WI38 (cell line): ENCODE measurements around the gene MAN2A1.
"Not testable (repeated sequence)": the region's sequence is repeated elsewhere in the genome, so short reads cannot be mapped to it uniquely, and the experiment has no call there.

Experiments
- H3K4me3 ChIP-seq: 2 replicates; pipeline ENCODE4 v1.5.1; 2011; ENCODE audit warnings: low read depth, mild to moderate bottlenecking, control low read depth, low read length
- TF ChIP-seq, protein P1 (sequence below): IDR thresholded peaks from 2 replicates; pipeline ENCODE4 v1.5.1; 2012; ENCODE audit warnings: low read depth, mild to moderate bottlenecking, control low read depth, low read length

Gene MAN2A1

DNA sequence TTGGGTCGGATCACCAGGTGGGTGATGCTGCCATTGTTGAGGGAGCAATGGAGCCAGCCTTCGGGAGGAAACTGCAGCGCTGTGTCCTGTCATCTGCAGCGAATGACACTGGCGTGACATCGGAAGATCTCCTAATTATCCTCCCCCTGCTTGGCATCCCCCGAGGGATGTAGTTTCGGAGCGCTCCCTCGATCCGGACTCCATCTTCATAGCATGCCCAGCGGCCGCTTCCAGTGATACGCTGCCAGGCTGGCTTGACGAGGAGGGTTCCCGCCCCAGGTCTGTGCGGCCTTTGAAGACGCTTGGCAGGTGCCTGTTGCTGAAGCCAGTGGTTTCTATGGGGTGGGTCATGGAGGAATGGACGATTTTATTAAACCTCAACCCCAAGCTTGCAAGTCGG, 194.9 kb downstream of the MAN2A1 start:
- no peak overlapping the region for H3K4me3 ChIP-seq
- TF ChIP-seq, protein P1, sequence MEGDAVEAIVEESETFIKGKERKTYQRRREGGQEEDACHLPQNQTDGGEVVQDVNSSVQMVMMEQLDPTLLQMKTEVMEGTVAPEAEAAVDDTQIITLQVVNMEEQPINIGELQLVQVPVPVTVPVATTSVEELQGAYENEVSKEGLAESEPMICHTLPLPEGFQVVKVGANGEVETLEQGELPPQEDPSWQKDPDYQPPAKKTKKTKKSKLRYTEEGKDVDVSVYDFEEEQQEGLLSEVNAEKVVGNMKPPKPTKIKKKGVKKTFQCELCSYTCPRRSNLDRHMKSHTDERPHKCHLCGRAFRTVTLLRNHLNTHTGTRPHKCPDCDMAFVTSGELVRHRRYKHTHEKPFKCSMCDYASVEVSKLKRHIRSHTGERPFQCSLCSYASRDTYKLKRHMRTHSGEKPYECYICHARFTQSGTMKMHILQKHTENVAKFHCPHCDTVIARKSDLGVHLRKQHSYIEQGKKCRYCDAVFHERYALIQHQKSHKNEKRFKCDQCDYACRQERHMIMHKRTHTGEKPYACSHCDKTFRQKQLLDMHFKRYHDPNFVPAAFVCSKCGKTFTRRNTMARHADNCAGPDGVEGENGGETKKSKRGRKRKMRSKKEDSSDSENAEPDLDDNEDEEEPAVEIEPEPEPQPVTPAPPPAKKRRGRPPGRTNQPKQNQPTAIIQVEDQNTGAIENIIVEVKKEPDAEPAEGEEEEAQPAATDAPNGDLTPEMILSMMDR = no peak

DNA sequence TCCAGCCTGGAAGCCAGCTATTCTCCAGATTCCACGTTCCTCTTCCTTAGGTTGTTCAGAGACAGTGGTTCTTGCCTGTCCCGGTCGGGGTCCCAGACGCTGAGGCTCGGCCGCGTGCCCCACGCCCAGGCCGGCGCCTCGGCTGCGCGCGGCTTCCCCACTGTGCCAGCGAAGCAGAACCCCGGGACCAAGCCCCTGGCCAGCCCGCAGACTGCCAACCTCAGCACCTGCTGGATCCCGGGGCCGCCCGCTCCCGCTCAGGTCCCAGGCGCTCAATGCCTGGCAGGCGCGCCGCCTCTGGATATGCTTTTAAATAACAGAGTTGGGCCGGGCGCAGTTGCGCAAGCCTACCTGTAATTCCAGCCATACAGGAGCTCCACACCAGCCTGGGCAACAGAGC, 195.5 kb downstream of the MAN2A1 start:
- TF ChIP-seq, protein P1 = no peak
- H3K4me3 ChIP-seq = no peak overlapping the region

DNA sequence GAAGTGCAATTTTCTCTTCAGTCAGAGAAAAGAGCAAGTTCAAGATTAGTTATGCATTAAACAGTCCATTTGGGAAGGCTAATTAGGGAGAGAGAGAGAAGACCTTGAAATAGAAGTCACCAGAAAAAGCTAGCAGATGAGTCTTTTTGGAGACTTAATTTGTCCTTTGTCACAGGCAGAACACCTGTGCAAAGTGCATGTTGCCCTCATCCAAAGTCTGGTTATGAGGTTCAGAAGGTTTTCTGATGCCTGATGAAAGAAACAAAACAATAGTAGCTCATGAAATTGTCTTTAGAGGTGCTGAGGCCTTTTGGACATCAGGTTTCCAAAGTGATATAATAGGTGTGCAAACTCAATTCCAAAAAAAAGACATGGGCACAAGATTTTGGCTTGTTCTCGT, 199.3 kb downstream of the MAN2A1 start:
- H3K4me3 ChIP-seq = no peak overlapping the region
- TF ChIP-seq, protein P1 = no peak

DNA sequence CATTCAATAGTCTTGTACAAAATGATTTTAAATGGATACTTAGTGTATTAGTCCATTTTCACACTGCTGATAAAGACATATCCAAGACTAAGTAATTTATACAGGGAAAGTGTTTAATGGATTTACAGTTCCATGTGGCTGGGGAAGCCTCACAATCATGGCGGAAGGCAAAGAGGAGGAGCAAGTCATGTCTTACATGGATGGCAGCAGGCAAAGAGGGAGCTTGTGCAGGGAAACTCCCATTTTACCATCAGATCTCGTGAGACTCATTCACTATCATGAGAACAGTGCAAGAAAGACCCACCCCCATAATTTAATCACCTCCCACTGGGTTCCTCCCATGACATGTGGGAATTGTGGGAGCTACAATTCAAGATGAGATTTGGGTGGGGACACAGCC, 203.5 kb downstream of the MAN2A1 start:
- not testable (repeated sequence) for H3K4me3 ChIP-seq

DNA sequence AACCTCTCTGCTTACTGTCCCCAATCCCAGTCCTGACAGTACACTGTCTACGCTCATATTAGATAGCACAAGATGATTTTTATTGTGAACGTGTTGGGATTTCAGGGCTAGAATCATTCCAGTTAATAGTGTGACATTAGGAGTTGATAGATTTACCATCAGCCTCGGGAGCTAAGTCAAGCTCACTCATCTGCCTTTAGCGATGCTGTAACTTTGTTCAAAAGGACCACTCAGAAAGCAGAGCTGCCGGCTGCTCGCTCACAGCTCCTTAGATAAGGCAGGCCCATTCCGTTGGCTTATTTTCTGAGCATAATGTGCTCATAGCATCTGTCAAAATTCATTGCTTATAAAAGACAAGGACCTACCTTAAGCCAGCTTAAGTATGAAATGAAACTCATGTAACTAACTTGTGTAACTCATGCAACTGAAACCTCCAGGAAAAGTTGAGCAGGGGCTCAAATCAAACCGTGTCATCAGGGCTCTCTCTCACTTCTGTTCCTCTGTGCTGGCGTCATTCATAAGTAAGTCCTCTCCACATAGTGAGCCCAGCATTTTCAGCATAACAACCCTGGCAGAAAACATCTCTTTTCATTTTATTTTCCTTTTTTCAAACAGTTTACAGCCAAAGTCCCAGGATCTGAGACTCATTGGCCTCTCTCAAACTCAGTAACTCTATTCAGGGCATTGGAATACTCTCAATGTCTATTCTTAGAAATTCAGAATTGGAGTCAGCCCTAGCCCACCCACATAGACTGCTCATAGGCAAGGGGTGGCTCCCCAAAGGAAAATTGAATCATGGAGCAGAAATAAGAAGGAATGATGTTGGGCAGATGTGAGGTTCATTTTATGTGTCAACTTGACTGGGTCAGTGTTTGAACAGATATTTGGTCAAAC, 208.8 kb downstream of the MAN2A1 start:
- TF ChIP-seq, protein P1 = no peak
- no peak overlapping the region for H3K4me3 ChIP-seq

DNA sequence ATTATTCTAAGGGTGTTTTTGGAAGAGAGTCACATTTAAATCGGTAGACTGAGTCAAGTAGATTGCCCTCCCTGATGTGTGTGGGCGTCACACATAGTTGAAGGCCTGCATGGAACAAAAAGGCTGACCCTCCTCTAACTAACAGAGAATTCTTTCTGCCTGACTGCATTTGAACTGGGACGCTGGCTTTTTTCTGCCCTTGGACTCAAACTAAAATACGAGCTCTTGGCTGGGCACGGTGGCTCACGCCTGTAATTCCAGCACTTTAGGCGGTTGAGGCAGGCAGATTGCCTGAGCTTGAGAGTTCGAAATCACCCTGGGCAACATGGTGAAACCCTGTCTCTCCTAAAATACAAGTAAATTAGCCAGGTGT, 209.4 kb downstream of the MAN2A1 start:
- TF ChIP-seq, protein P1 = no peak
- no peak overlapping the region for H3K4me3 ChIP-seq

DNA sequence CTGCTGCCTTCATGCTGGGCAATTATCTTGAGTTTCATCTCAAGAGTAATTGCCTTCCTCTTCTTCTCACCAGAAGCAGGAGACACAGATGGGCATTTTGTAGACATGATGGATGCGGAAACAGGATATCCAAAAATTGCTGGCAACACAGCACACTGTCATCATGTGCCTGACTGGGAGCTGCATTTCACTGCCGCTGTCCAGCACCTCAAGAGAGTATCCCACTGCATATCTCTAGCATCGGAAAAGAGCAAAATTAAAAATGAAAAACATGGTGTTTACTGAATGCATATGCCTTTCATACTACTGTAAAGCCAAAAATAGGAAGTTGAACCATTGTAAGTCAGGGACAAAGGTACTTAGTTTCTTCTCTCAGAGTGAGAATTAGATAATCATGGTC, 210.7 kb downstream of the MAN2A1 start:
- TF ChIP-seq, protein P1 = no peak
- H3K4me3 ChIP-seq = no peak overlapping the region
